Keratinocyte (primary cell): ENCODE data around the gene SPG11. TPM values are rescaled to one million over a fixed set of nuclear protein-coding genes. Genes with fewer than 3 reads are reported as not detected.

Experiments
- DNase-seq: peaks from one replicate; pipeline ENCODE4 v3.0.0-alpha.2; 2011; ENCODE audit warnings: low read depth, missing footprints, low spot score
- FAIRE-seq: peaks from 2 replicates; lab custom pipeline; 2011; peaks lifted over from hg19 to GRCh38; lab: Jason Lieb, UNC
- H2AFZ ChIP-seq: 2 replicates; pipeline ENCODE4 v1.6.0; 2012; ENCODE audit warnings: low read length, control low read depth, inconsistent platforms; ENCODE audit not compliant: control insufficient read depth
- H3K27ac ChIP-seq: 2 replicates; pipeline ENCODE4 v1.5.1; 2011; ENCODE audit warnings: low read length; ENCODE audit not compliant: control insufficient read depth, insufficient read depth
- H3K27me3 ChIP-seq: 3 replicates; pipeline ENCODE4 v1.6.0; 2011; ENCODE audit warnings: low read length; ENCODE audit not compliant: control insufficient read depth, insufficient read depth; ENCODE audit errors: extremely low read depth
- H3K36me3 ChIP-seq, 2 experiments: 2 replicates in 1 of 2; 3 replicates in 1 of 2; pipeline ENCODE4 v1.5.1; 2011; ENCODE audit warnings: low read length in 2 of 2, mild to moderate bottlenecking in 1 of 2; ENCODE audit not compliant: control insufficient read depth in 2 of 2, insufficient read depth in 2 of 2; ENCODE audit errors: extremely low read depth in 1 of 2
- H3K4me1 ChIP-seq: 3 replicates; pipeline ENCODE4 v1.5.1; 2011; ENCODE audit warnings: low read length; ENCODE audit not compliant: control insufficient read depth, insufficient read depth; ENCODE audit errors: extremely low read depth
- H3K4me2 ChIP-seq: 3 replicates; pipeline ENCODE4 v1.6.0; 2011; ENCODE audit warnings: low read depth, low read length; ENCODE audit not compliant: control insufficient read depth, insufficient read depth; ENCODE audit errors: extremely low read depth
- H3K4me3 ChIP-seq, 3 experiments: fragments of 200-600 bp in 1 of 3; sonication (generic) in 1 of 3; 2 replicates in 2 of 3; 3 replicates in 1 of 3; pipeline ENCODE4 v1.5.1; 2011 to 2016; ENCODE audit warnings: low read length in 3 of 3, mild to moderate bottlenecking in 3 of 3, control low read depth in 2 of 3, inconsistent platforms in 1 of 3, low read depth in 1 of 3, mixed read lengths in 1 of 3, mixed run types in 1 of 3, moderate library complexity in 1 of 3; ENCODE audit not compliant: control insufficient read depth in 2 of 3, insufficient read depth in 2 of 3; ENCODE audit errors: extremely low read depth in 1 of 3
- H3K79me2 ChIP-seq: 2 replicates; pipeline ENCODE4 v1.6.0; 2012; ENCODE audit warnings: low read length; ENCODE audit not compliant: control insufficient read depth, insufficient read depth
- H3K9ac ChIP-seq: 3 replicates; pipeline ENCODE4 v1.6.0; 2011; ENCODE audit warnings: low read length; ENCODE audit not compliant: control insufficient read depth, insufficient read depth; ENCODE audit errors: extremely low read depth
- H3K9me1 ChIP-seq: 3 replicates; pipeline ENCODE4 v1.6.0; 2011; ENCODE audit warnings: low read length; ENCODE audit not compliant: control insufficient read depth, insufficient read depth; ENCODE audit errors: extremely low read depth
- H3K9me3 ChIP-seq: 2 replicates; pipeline ENCODE4 v1.5.1; 2012; ENCODE audit warnings: low read depth, low read length; ENCODE audit not compliant: control insufficient read depth
- H4K20me1 ChIP-seq: 3 replicates; pipeline ENCODE4 v1.6.0; 2011; ENCODE audit warnings: low read length; ENCODE audit not compliant: control insufficient read depth, insufficient read depth; ENCODE audit errors: extremely low read depth
- EZH2 ChIP-seq: IDR thresholded peaks from one replicate; pipeline ENCODE4 v1.6.1; 2012; ENCODE audit warnings: inconsistent platforms, mild to moderate bottlenecking, low read length, moderate library complexity
- dilution Hi-C: fragments of 300-500 bp; cut with MboI; formaldehyde crosslinking; loops from one replicate; pipeline ENCODE4 v1.7.0; 2020; ENCODE audit warnings: low sequenced_read_pairs; ENCODE audit not compliant: extremely low pct_ligation_motif_present
- polyA plus RNA-seq, 5 experiments: library from polyadenylated mRNA; depleted of rRNA in 3 of 5; stranded (reverse) in 3 of 5; stranded (forward) in 1 of 5; unstranded in 1 of 5; fragments of >200 nt; gene quantifications; 1 replicate in 1 of 5; 2 replicates in 3 of 5; 3 replicates in 1 of 5; pipeline versions ENCODE4 v1.2.1 to v1.2.3, GENCODE V29; 2011 to 2012; ENCODE audit warnings: missing spikeins in 2 of 5, low read depth in 1 of 5, low replicate concordance in 1 of 5
- TF ChIP-seq, protein P1 (sequence below), 3 experiments: IDR thresholded peaks in 1 of 3; conservative IDR thresholded peaks in 1 of 3; optimal IDR thresholded peaks in 1 of 3; 2 replicates in 2 of 3; 3 replicates in 1 of 3; pipeline versions ENCODE3 to v1.5.1; 2011; ENCODE audit warnings: low read length in 3 of 3, mild to moderate bottlenecking in 3 of 3, moderate library complexity in 2 of 3, control low read depth in 1 of 3, inconsistent platforms in 1 of 3; ENCODE audit not compliant: insufficient read depth in 2 of 3; ENCODE audit errors: extremely low read depth in 1 of 3

SPG11 gene
- polyA plus RNA-seq, 1 donor (not counting 4 experiments of a cell fraction or from before 2014, with no cell fraction given) = 41.5 TPM

DNA sequence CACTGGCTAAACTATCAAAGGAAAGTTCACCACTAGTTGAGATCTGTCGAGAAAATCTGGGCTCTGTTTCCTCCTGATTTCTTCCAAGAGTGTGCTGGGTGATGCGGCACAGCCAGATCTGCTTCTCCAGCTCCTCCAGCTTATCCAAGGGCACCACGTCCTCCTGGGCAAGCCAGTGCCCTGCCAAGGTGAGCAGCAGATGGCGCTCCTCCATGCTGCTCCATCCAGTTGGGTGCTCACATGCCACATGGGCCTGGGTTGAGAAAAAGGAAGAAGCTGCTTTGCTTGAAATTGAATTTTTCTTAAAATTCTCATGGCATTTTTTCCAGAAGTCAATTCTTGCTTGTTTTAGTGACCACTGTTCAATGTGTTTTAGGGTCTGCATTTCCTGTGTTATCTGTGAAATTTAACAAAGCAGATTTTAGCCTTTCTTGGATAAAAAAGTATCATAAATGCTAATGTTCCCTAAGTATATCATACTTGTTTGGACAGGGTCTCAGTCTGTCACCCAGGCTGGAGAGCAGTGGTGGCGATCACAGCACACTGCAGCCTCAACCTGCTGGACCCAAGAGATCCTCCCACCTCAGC lies 79.2 kb downstream of the SPG11 start:
- DNase-seq = no peak
- peak; percentile 46 for FAIRE-seq

DNA sequence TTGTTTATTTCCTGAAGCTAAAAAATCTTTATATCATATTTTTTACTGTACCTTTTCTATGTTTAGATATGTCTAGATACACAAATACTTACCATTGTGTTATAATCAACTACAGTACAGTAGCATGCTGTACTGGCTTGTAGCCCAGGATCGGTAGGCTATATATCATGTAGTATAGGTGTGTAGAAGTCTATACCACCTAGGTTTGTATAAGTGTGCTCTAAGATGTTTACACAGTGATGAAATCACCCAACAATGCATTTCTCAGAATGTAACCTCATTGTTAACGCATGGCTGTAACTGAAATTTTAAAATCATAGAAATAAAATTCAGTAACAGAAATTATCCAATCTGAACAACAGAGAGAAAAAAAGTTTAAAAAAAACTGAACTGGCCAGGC lies 83.4 kb downstream of the SPG11 start:
- Histone ChIP-seq H3K9me3 (no peaks in the 10 kb centered on the region), H3K4me3 (no peak overlapping the region), H3K4me1 (no peaks in the 10 kb centered on the region), H3K9ac (no peak overlapping the region), H3K9me1 (no peaks in the 10 kb centered on the region), H3K27ac (no peak overlapping the region), H4K20me1 (no peaks in the 10 kb centered on the region), H3K79me2 (no peaks in the 10 kb centered on the region), H3K27me3 (no peaks in the 10 kb centered on the region), H2AFZ (no peak overlapping the region), H3K4me2 (no peak overlapping the region), H3K36me3 (peaks cover 8 to 19% of the 10 kb centered on the region in 2 experiments)
- dilution Hi-C loops = no loop called here
- FAIRE-seq (no peak), DNase-seq (no peak)
- no peak for TF ChIP-seq EZH2
- TF ChIP-seq, protein P1, sequence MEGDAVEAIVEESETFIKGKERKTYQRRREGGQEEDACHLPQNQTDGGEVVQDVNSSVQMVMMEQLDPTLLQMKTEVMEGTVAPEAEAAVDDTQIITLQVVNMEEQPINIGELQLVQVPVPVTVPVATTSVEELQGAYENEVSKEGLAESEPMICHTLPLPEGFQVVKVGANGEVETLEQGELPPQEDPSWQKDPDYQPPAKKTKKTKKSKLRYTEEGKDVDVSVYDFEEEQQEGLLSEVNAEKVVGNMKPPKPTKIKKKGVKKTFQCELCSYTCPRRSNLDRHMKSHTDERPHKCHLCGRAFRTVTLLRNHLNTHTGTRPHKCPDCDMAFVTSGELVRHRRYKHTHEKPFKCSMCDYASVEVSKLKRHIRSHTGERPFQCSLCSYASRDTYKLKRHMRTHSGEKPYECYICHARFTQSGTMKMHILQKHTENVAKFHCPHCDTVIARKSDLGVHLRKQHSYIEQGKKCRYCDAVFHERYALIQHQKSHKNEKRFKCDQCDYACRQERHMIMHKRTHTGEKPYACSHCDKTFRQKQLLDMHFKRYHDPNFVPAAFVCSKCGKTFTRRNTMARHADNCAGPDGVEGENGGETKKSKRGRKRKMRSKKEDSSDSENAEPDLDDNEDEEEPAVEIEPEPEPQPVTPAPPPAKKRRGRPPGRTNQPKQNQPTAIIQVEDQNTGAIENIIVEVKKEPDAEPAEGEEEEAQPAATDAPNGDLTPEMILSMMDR (optimal IDR thresholded peaks at IDR 0.05 in 1 of 3, IDR thresholded peaks at IDR 0.05 in 1 of 3, conservative IDR thresholded peaks at IDR 0.05 in 1 of 3; ENCODE audit: extremely low read depth in 1 of 3, insufficient read depth in 2 of 3, low read length in 3 of 3) = no peak

More for the DNA sequence above, 79.2 kb downstream of the SPG11 start:
- H3K9me1 ChIP-seq = no peaks in the 10 kb centered on the region
- H4K20me1 ChIP-seq = no peaks in the 10 kb centered on the region
- H3K27me3 ChIP-seq = no peaks in the 10 kb centered on the region
- H3K36me3 ChIP-seq = peaks cover 11 to 36% of the 10 kb centered on the region in 2 experiments
- H3K27ac ChIP-seq = no peak overlapping the region
- no peak overlapping the region for H3K4me3 ChIP-seq
- H2AFZ ChIP-seq = no peak overlapping the region
- no peaks in the 10 kb centered on the region for H3K9me3 ChIP-seq
- dilution Hi-C loops = no loop called here
- H3K4me2 ChIP-seq = no peak overlapping the region
- H3K79me2 ChIP-seq = no peaks in the 10 kb centered on the region
- H3K4me1 ChIP-seq = no peaks in the 10 kb centered on the region
- H3K9ac ChIP-seq = no peak overlapping the region
- TF ChIP-seq, protein P1 (optimal IDR thresholded peaks at IDR 0.05 in 1 of 3, IDR thresholded peaks at IDR 0.05 in 1 of 3, conservative IDR thresholded peaks at IDR 0.05 in 1 of 3; ENCODE audit: extremely low read depth in 1 of 3, insufficient read depth in 2 of 3, low read length in 3 of 3) = peak; percentile 67 to 91 (median 75)
- no peak for TF ChIP-seq EZH2
